DMS53 treated with DMSO at 0.1 percent for 48 hours (cell line): ENCODE measurements around the gene KLHL1.

Source experiments
- DNase-seq: peaks from one replicate; lab custom pipeline; 2025; ENCODE audit not compliant: unreplicated experiment; lab: John Stamatoyannopoulos, UW

The KLHL1 gene

DNA sequence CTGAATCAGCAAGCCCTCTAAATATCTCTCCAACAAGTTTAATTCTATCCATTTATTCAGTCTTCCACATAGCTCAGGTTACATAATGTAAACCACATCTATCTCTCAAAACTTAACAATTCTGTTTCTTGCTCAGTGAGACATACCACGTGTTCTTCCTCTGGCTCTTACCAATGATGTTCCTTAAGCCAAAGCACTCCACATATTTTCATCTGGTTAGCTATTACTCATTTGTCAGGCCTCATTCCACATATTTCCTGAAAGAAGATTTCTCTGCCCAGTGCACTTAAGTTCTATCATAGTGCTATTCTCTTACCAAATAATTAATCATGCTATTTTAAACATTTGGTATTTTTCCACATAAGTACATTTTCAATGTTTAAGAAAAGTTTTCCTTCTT, 403.9 kb downstream of the KLHL1 start:
- no peak for DNase-seq

DNA sequence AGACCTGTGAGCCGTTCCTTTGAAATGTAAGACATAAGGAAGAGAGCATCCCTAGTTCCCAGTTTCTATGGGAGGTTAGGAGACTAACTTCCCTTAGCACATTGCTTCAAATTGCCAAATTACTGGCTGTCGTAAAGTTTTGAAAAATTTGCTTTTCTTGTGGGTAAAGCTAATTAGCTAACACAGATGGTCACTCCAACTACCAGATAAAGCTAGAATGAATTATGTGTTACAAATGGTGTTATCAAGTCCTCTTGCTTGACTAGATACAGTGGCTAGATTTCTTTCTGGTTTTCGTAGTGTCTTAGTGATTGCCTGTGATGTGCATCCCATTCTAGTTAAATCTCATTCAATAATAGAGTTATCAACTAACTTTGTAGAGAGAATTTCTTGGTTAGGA, 417.3 kb downstream of the KLHL1 start:
- DNase-seq: no peak

DNA sequence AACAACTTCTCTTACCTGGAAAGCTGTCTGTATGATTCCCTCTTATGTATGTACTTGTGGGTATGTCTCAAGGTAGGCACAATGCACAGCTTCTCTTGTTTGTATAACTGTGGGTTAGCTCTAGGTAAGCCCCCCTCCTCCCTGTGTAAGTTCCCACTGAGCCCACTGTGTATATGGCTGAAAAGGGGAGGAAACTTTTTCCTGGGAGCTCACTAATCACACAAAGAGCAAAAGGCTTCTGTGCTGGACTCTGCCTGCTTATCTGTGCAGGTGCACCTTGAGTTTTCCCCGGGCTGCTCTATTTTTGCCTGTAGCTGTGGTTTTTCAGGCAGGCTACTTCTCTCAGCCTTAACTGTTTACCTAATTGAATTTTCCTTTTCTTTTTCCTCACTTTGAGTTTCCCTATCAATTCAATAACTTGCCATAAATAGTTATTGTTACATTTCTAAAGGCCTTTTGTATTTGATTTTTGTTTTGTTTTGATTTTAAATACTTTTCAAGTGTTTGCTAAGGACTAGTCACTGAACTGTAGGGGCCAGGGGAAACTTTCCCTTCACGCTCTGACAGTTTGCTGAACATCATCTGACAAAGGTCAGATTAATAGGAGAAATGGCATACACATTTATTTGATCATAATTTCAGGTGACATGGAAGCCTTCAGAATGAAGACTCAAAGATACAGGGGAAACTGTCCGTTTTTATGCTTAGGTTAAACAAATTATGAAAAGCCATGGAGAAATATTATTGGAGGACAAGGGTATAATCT, 424.1 kb downstream of the KLHL1 start:
- DNase-seq: no peak

DNA sequence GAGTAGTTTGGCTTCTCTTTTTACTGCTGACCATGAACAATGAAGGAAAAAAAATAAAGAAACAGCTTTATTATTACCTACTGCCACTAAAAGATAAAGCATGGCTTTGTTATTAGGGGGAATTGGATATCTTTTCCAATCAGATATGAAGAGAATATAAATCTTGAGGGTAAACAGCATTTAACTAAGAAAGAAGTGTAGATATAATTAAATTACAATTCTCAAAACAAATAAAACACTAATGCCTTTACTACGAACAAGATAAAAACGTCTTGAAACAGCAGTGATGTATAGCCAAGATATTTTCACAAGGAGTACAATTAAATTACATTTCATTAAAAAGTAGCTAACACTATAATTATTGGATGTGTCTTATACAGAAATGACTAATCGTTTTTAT, 426.5 kb downstream of the KLHL1 start:
- no peak for DNase-seq

DNA sequence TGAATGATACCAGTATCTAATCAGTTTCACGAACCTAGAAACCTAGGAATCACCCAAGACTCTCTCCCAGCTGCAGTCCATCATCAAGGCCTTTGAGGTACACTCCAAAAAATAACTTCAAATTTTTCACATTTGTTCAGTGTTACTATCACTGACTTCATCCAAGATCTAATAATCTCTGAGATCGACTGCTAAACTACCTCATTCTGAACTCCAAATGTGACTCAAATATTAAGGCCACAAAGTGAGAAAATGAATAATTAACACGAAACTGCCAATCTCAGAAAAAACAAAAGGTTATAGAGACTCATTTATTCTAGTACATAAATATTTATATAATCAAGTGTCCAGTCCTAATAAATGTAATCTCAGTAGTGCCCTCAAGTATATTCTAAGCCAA, 430.9 kb downstream of the KLHL1 start:
- no peak for DNase-seq

DNA sequence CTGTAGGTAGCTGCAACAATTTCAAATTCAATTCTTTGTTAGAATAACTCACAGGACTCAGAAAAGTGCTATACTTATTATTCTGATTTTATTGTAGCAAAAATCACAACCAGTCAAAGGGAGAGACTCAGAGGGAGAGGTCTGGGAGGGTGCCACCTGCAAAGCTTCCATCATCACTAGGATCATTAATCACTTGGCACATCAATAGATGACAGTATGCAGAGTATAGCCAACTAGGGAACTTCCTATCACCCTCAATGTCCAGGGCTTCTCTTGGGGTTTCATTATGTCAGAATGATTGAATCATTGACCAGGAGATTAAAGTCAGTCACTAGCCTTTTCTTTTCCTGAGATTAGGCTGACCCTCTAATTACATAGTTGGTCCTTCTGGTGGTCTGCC, 432.0 kb downstream of the KLHL1 start:
- no peak for DNase-seq

DNA sequence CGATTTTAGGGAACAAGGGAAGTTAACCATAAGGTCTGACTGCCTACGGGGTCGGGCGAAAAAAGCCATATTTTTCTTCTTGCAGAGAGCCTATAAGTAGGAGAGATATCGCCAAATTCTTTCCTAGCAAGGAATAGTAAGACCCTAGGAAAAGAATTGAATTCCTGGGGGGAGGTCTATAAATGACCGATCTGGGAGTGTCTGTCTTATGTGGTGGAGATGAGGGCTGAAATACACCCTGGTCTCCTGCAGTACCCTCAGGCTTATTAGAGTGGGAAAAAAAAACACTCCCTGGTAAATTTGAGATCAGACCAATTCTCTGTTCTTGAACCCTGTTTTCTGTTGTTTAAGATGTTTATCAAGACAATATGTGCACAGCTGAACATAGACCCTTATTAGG, 448.1 kb downstream of the KLHL1 start:
- DNase-seq: no peak

DNA sequence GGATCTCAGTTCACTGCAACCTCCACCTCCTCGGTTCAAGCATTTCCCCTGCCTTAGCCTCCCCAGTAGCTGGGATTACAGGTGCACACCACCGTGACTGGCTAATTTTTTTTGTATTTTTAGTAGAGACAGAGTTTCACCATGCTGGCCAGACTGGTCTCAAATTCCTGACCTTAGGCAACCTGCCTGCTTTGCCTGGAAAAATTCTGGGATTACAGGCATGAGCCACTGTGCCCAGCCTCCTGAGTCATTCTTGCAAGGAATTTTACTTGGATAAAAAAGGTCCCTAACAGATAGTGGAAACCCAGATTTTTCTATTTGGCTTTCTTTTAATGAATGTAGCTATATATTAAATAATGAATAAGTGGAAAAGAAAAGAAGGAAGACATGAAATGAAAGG, 450.6 kb downstream of the KLHL1 start:
- DNase-seq: no peak

DNA sequence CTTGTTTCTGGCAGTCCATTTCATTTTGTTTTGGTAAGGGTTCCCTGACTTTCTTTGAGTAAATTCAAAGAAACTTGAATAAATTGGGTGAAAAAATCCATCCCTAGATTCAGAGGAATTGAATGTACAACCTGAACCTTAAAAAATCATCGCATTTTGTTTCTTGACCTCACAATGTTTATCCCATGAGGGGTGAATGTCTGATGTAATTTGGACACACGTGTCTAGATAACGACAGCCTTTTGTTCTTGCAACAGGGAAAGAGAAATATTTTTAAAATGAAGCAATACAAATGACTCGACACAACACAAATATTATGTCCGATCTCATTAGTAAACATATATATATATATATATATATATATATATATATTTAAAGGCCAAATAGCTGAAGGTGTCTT, 453.9 kb downstream of the KLHL1 start:
- no peak for DNase-seq
